ENCODE results near the gene UTF1. TPM values are rescaled to one million over a fixed set of nuclear protein-coding genes. Genes with fewer than 3 reads are reported as not detected.
"Not testable (repeated sequence)": the region's sequence is repeated elsewhere in the genome, so short reads cannot be mapped to it uniquely, and the experiment has no call there.

The UTF1 gene
- total RNA-seq, 1 donor from 2014 or later, result not detected

GRCh38 chr10:133229265-133230043 lies 563 bp upstream of the UTF1 start:
- DNase-seq, result no peak

- DNase-seq, result no peak
These were observed 574 bp downstream of the UTF1 start for GRCh38 chr10:133230387-133231195.

GRCh38 chr10:133231244-133231945 lies 1.4 kb downstream of the UTF1 start:
- DNase-seq, result no peak

GRCh38 chr10:133231946-133232574 lies 2.0 kb downstream of the UTF1 start:
- DNase-seq, result no peak

GRCh38 chr10:133234796-133235195 lies 4.8 kb downstream of the UTF1 start:
- DNase-seq, result not testable (repeated sequence)

GRCh38 chr10:133235265-133235855 lies 5.3 kb downstream of the UTF1 start:
- no peak for DNase-seq

- DNase-seq, result no peak
These were observed 5.9 kb downstream of the UTF1 start for GRCh38 chr10:133235932-133236331.

GRCh38 chr10:133236401-133237240 lies 6.6 kb downstream of the UTF1 start:
- DNase-seq, result no peak

GRCh38 chr10:133237241-133237587 lies 7.2 kb downstream of the UTF1 start:
- DNase-seq, result no peak

- no peak for DNase-seq
These were observed 7.8 kb downstream of the UTF1 start, which contains the start of gene VENTX for GRCh38 chr10:133237588-133238465. Gene VENTX (plus strand): TSS chr10:133237855. CDS start chr10:133237915, 60 bp downstream.

GRCh38 chr10:133238466-133238804 lies 8.4 kb downstream of the UTF1 start:
- DNase-seq, result no peak

- no peak for DNase-seq
These were observed 10.0 kb downstream of the UTF1 start for GRCh38 chr10:133239990-133240389.

GRCh38 chr10:133241501-133242205 lies 11.6 kb downstream of the UTF1 start:
- DNase-seq, result no peak

GRCh38 chr10:133242611-133243356 lies 12.8 kb downstream of the UTF1 start:
- no peak for DNase-seq

GRCh38 chr10:133243593-133243992 lies 13.6 kb downstream of the UTF1 start:
- no peak for DNase-seq

- DNase-seq, result no peak
These were observed 15.6 kb downstream of the UTF1 start for GRCh38 chr10:133245439-133246235.

- no peak for DNase-seq
These were observed 16.2 kb downstream of the UTF1 start for GRCh38 chr10:133246236-133246626.

All from occipital lobe (tissue), 2 donors.